ENCODE data around the gene ZNF428. TPM values are rescaled to one million over a fixed set of nuclear protein-coding genes. Genes with fewer than 3 reads are reported as not detected.

ZNF428 gene
- total RNA-seq, 2 experiments from 2014 or later: 29.9 to 31.5 TPM

- no peak overlapping the region for H3K27ac Mint-ChIP-seq
- H3K4me3 Mint-ChIP-seq: no peak overlapping the region
- no peaks in the 10 kb centered on the region for H3K9me3 Mint-ChIP-seq (ENCODE audit: insufficient read depth)
- ATAC-seq (no peak), DNase-seq (no peak)
- H3K36me3 Mint-ChIP-seq (ENCODE audit: low read depth): no peaks in the 10 kb centered on the region
- ChIA-PET POLR2A (interaction anchor here (1.0 kb wide), 1 partner anchor 13 kb away, joined by 5 read pairs; no protein-coding TSS in a partner anchor), CTCF (interaction anchor here (1.3 kb wide), 1 partner anchor 73 kb away, joined by 3 read pairs; no protein-coding TSS in a partner anchor)
- peaks cover 26% of the 10 kb centered on the region for H3K4me1 Mint-ChIP-seq (ENCODE audit: low read depth)
- H3K27me3 Mint-ChIP-seq (ENCODE audit: low read depth): peaks cover 5% of the 10 kb centered on the region
Measured at GRCh38 chr19:43628646-43629326, 9.4 kb upstream of the ZNF428 start.

DNA sequence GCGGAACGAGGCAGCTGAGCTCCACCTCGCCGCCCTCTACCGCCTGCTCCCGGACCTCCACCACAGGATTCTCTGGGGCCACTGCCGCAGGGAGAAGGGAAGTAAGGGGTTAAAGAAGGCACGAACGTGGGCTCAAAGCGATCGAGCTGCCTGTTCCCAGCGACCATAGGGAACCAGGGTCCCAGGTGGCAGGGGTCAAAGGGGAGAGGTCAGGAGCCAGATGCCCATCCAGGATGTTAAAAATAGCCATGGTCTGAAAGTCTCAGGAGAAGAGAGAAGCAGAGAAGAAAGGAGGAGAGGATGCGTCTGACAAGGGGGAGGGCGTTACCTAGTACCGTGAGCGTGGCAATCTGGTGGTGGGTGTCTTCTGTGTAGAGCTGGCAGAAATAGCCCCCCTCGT, 7.4 kb upstream of the ZNF428 start:
- ATAC-seq: no peak
- H3K4me1 Mint-ChIP-seq (ENCODE audit: low read depth): peaks cover 26% of the 10 kb centered on the region
- no peaks in the 10 kb centered on the region for H3K9me3 Mint-ChIP-seq (ENCODE audit: insufficient read depth)
- ChIA-PET CTCF (interaction anchor here (0.7 to 1.9 kb wide), 3 partner anchors 32 to 99 kb away, joined by 3 to 6 read pairs (median 3); no protein-coding TSS in a partner anchor), POLR2A (interaction anchor here (0.6 kb wide), 1 partner anchor 169 kb away, joined by 3 read pairs; no protein-coding TSS in a partner anchor)
- DNase-seq: no peak
- no peak overlapping the region for H3K27ac Mint-ChIP-seq
- H3K27me3 Mint-ChIP-seq (ENCODE audit: low read depth): peaks cover 5% of the 10 kb centered on the region
- H3K36me3 Mint-ChIP-seq (ENCODE audit: low read depth): no peaks in the 10 kb centered on the region
- no peak overlapping the region for H3K4me3 Mint-ChIP-seq

GRCh38 chr19:43625918-43626579, 6.6 kb upstream of the ZNF428 start:
- Mint-ChIP-seq H3K9me3 (ENCODE audit: insufficient read depth) (no peaks in the 10 kb centered on the region), H3K4me3 (no peak overlapping the region), H3K4me1 (ENCODE audit: low read depth) (peaks cover 28% of the 10 kb centered on the region), H3K27ac (no peak overlapping the region), H3K27me3 (ENCODE audit: low read depth) (peaks cover 5% of the 10 kb centered on the region), H3K36me3 (ENCODE audit: low read depth) (no peaks in the 10 kb centered on the region)
- CTCF ChIA-PET: interaction anchor here (0.7 to 1.9 kb wide), 2 partner anchors 31 to 98 kb away, joined by 3 to 6 read pairs; no protein-coding TSS in a partner anchor
- DNase-seq (no peak), ATAC-seq (no peak)
- POLR2A ChIA-PET: interaction anchor here (0.6 kb wide), 1 partner anchor 168 kb away, joined by 3 read pairs; no protein-coding TSS in a partner anchor

- POLR2A ChIA-PET: no interaction called here
- CTCF ChIA-PET: interaction anchor here (0.7 to 1.0 kb wide), 2 partner anchors 29 to 31 kb away, joined by 3 read pairs; partner anchors contain the start of genes IRGQ and ZNF576
- Mint-ChIP-seq H3K27me3 (ENCODE audit: low read depth) (peaks cover 5% of the 10 kb centered on the region), H3K9me3 (ENCODE audit: insufficient read depth) (no peaks in the 10 kb centered on the region), H3K36me3 (ENCODE audit: low read depth) (no peaks in the 10 kb centered on the region), H3K4me1 (ENCODE audit: low read depth) (peaks cover 39% of the 10 kb centered on the region), H3K4me3 (no peak overlapping the region), H3K27ac (no peak overlapping the region)
- DNase-seq (peak; percentile 91), ATAC-seq (peak; percentile 82)
Measured at GRCh38 chr19:43624933-43625332, 5.5 kb upstream of the ZNF428 start.

GRCh38 chr19:43623889-43624670, 4.7 kb upstream of the ZNF428 start:
- no peaks in the 10 kb centered on the region for H3K36me3 Mint-ChIP-seq (ENCODE audit: low read depth)
- ATAC-seq (no peak), DNase-seq (no peak)
- H3K4me3 Mint-ChIP-seq: no peak overlapping the region
- no peaks in the 10 kb centered on the region for H3K9me3 Mint-ChIP-seq (ENCODE audit: insufficient read depth)
- H3K4me1 Mint-ChIP-seq (ENCODE audit: low read depth): peaks cover 40% of the 10 kb centered on the region
- POLR2A ChIA-PET: no interaction called here
- peaks cover 5% of the 10 kb centered on the region for H3K27me3 Mint-ChIP-seq (ENCODE audit: low read depth)
- CTCF ChIA-PET: interaction anchor here (1.0 kb wide), 1 partner anchor 31 kb away, joined by 3 read pairs; no protein-coding TSS in a partner anchor
- H3K27ac Mint-ChIP-seq: no peak overlapping the region

GRCh38 chr19:43622956-43623355, 3.5 kb upstream of the ZNF428 start:
- DNase-seq (no peak), ATAC-seq (no peak)
- no peak overlapping the region for H3K27ac Mint-ChIP-seq
- H3K9me3 Mint-ChIP-seq (ENCODE audit: insufficient read depth): no peaks in the 10 kb centered on the region
- ChIA-PET CTCF (no interaction called here), POLR2A (no interaction called here)
- peaks cover 2% of the 10 kb centered on the region for H3K36me3 Mint-ChIP-seq (ENCODE audit: low read depth)
- H3K4me3 Mint-ChIP-seq: no peak overlapping the region
- H3K27me3 Mint-ChIP-seq (ENCODE audit: low read depth): peaks cover 2% of the 10 kb centered on the region
- peaks cover 43% of the 10 kb centered on the region for H3K4me1 Mint-ChIP-seq (ENCODE audit: low read depth)

- H3K4me1 Mint-ChIP-seq (ENCODE audit: low read depth): peaks cover 41% of the 10 kb centered on the region
- POLR2A ChIA-PET: no interaction called here
- DNase-seq (no peak), ATAC-seq (no peak)
- H3K4me3 Mint-ChIP-seq: no peak overlapping the region
- no peak overlapping the region for H3K27ac Mint-ChIP-seq
- H3K36me3 Mint-ChIP-seq (ENCODE audit: low read depth): peaks cover 2% of the 10 kb centered on the region
- H3K9me3 Mint-ChIP-seq (ENCODE audit: insufficient read depth): no peaks in the 10 kb centered on the region
- H3K27me3 Mint-ChIP-seq (ENCODE audit: low read depth): peaks cover 2% of the 10 kb centered on the region
- CTCF ChIA-PET: interaction anchor here (1.6 kb wide), 1 partner anchor 97 kb away, joined by 3 read pairs; no protein-coding TSS in a partner anchor
Measured at GRCh38 chr19:43622070-43622469, 2.6 kb upstream of the ZNF428 start.

DNA sequence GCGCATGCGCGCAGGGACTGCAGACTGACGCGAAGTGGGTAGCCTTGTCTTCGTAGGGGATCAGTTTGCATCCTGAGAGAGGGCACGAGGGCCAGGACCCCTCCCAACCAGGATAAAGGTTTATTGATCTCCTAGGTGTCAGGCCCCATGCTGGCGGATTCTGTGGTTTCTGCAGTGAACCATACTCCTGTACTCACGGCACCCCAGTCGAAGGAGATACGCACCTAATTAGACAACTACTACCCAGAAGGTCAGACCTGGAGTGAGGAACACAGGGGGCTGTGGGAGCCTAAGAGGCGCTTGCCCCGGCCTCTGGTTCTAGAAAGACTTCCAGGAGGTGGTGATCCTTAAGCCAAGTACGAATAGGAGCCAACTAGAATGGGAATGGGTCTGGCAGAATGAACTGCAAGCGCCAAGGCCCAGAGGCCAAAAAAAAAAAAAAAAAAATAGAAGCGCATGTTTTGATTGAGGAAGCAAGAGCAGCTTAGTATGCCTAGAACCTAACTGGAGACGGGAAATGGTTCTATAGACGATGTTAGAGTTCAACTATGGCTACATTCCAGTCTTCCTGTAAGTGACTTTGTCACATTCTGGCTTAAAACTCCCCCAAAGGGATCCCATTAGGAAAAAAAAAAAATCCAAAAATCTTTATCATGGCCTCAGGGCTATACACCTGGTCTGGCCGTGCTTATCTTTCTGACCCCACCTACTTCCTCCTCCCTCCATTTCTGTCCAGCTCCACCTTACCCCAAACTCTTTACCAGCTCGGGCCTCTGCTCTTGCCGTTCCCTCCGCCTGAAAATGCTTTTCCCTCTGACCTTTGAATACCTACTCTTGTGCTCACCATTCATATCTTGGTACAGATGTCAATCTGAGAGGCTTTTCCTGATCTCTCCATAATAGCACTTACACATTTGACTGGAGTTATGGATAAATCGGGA, 902 bp upstream of the ZNF428 start:
- H3K36me3 Mint-ChIP-seq (ENCODE audit: low read depth): peaks cover 2% of the 10 kb centered on the region
- H3K4me1 Mint-ChIP-seq (ENCODE audit: low read depth): peaks cover 32% of the 10 kb centered on the region
- H3K4me3 Mint-ChIP-seq: peak overlapping the region; percentile 94
- no peaks in the 10 kb centered on the region for H3K9me3 Mint-ChIP-seq (ENCODE audit: insufficient read depth)
- CTCF ChIA-PET: interaction anchor here (1.6 kb wide), 1 partner anchor 95 kb away, joined by 3 read pairs; no protein-coding TSS in a partner anchor
- POLR2A ChIA-PET: interaction anchor here (0.6 to 0.9 kb wide), 3 partner anchors 87 to 203 kb away, joined by 3 read pairs; partner anchors contain the start of genes SMG9 and ZNF575
- DNase-seq (peak; percentile 91), ATAC-seq (no peak)
- H3K27me3 Mint-ChIP-seq (ENCODE audit: low read depth): no peaks in the 10 kb centered on the region
- peak overlapping the region; percentile 98 for H3K27ac Mint-ChIP-seq

DNA sequence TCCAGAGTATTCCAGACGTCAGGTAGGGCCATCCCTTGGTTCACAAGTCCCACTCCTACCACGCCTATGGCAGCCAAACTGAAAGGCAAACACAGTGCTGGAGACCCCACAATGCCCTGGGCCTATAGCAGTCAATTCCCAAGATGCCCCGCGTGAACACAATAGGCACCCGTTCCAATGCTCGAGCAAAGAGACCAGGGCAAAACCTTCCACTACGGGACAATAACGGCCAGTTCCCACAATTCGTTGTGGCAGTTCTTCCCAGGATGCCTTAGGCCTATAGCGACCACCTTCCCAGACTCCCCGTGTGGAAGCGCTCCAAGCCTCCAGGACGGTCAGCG, 538 bp downstream of the ZNF428 start:
- ATAC-seq (peak; percentile 51), DNase-seq (peak; percentile 73)
- H3K36me3 Mint-ChIP-seq (ENCODE audit: low read depth): peaks cover 2% of the 10 kb centered on the region
- H3K4me3 Mint-ChIP-seq: peak overlapping the region; percentile 94
- peaks cover 19% of the 10 kb centered on the region for H3K4me1 Mint-ChIP-seq (ENCODE audit: low read depth)
- H3K27ac Mint-ChIP-seq: peak overlapping the region; percentile 98
- POLR2A ChIA-PET: no interaction called here
- H3K27me3 Mint-ChIP-seq (ENCODE audit: low read depth): no peaks in the 10 kb centered on the region
- no peaks in the 10 kb centered on the region for H3K9me3 Mint-ChIP-seq (ENCODE audit: insufficient read depth)
- CTCF ChIA-PET: no interaction called here

DNA sequence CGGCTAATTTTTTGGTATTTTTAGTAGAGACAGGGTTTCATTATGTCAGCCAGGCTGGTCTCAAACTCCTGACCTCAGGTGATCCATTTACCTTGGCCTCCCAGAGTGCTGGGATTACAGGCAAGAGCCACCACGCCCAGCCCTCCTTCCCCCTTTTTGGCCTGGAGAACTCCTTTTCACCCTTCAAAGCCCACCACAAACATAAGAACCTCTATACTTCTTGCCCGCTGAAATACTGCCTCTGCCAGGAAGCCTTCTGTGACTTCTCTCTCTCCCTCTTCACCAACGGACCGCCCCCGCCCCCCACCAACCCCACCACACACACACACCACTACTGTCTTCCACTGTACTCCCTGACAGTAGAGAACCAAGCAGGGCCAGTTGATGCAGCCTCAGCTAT, 2.5 kb downstream of the ZNF428 start:
- H3K27ac Mint-ChIP-seq: no peak overlapping the region
- H3K27me3 Mint-ChIP-seq (ENCODE audit: low read depth): no peaks in the 10 kb centered on the region
- H3K4me3 Mint-ChIP-seq: no peak overlapping the region
- no peak for ATAC-seq
- H3K9me3 Mint-ChIP-seq (ENCODE audit: insufficient read depth): no peaks in the 10 kb centered on the region
- POLR2A ChIA-PET: no interaction called here
- H3K36me3 Mint-ChIP-seq (ENCODE audit: low read depth): peaks cover 8% of the 10 kb centered on the region
- DNase-seq: no peak
- CTCF ChIA-PET: interaction anchor here (1.1 kb wide), 1 partner anchor 81 kb away, joined by 4 read pairs; no protein-coding TSS in a partner anchor
- peaks cover 17% of the 10 kb centered on the region for H3K4me1 Mint-ChIP-seq (ENCODE audit: low read depth)

DNA sequence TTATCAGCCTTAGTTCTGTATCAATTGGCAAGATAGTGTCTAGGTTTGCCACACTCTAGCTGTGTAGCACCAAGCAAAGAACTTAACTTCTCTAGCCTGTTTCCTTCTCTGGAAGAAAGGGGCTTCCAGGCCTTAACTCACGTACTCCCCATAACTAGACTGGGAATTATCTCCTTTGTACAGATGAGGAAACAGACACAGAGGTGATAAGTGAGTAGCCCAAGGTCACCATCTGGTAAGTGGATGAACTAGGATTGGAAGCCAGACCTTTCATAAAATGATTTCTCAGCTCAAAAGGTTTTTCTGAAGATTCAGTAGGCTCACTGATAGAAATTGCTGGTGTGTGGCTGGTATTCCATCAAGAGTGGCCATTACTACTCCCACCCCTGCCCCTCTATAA, 3.1 kb downstream of the ZNF428 start:
- POLR2A ChIA-PET: no interaction called here
- no peak for ATAC-seq
- Mint-ChIP-seq H3K4me1 (ENCODE audit: low read depth) (peaks cover 15% of the 10 kb centered on the region), H3K27me3 (ENCODE audit: low read depth) (no peaks in the 10 kb centered on the region), H3K4me3 (no peak overlapping the region), H3K36me3 (ENCODE audit: low read depth) (peaks cover 12% of the 10 kb centered on the region), H3K27ac (no peak overlapping the region), H3K9me3 (ENCODE audit: insufficient read depth) (no peaks in the 10 kb centered on the region)
- DNase-seq: no peak
- CTCF ChIA-PET: interaction anchor here (1.1 to 1.4 kb wide), 3 partner anchors 61 to 96 kb away, joined by 3 to 5 read pairs (median 4); no protein-coding TSS in a partner anchor

Data from activated CD8-positive, alpha-beta T cell treated with anti-CD3 and anti-CD28 coated beads, Interleukin-2, amount 10 ng/mL, durations not matched to agents 7 days and 5 days (primary cell).